Measurements from ENCODE around the gene BCKDHB.

The BCKDHB gene

GRCh38 chr6:80174900-80175572, 68.6 kb downstream of the BCKDHB start:
- TF ChIP-seq TAF1 (IDR thresholded peaks at IDR 0.05; ENCODE audit: low read depth) (no peak), CEBPB (IDR thresholded peaks at IDR 0.05) (no peak), EGR1 (IDR thresholded peaks at IDR 0.05) (no peak), ZBTB7A (IDR thresholded peaks at IDR 0.05; ENCODE audit: low read depth) (no peak), FOXM1 (IDR thresholded peaks at IDR 0.05; ENCODE audit: borderline replicate concordance, low read depth) (no peak), TEAD4 (IDR thresholded peaks at IDR 0.05) (no peak), YY1 (IDR thresholded peaks at IDR 0.05; ENCODE audit: low read depth) (no peak), CREB1 (IDR thresholded peaks at IDR 0.05; ENCODE audit: low read depth) (no peak), NFIC (IDR thresholded peaks at IDR 0.05) (no peak), REST (IDR thresholded peaks at IDR 0.05; ENCODE audit: low read depth) (no peak), TCF12 (IDR thresholded peaks at IDR 0.05; ENCODE audit: low read depth) (no peak), RAD21 (IDR thresholded peaks at IDR 0.05; ENCODE audit: low read depth) (no peak), EP300 (IDR thresholded peaks at IDR 0.05; ENCODE audit: borderline replicate concordance) (no peak)
- TF ChIP-seq, protein P1, sequence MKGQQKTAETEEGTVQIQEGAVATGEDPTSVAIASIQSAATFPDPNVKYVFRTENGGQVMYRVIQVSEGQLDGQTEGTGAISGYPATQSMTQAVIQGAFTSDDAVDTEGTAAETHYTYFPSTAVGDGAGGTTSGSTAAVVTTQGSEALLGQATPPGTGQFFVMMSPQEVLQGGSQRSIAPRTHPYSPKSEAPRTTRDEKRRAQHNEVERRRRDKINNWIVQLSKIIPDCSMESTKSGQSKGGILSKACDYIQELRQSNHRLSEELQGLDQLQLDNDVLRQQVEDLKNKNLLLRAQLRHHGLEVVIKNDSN (IDR thresholded peaks at IDR 0.05): no peak
- TF ChIP-seq, protein P2, sequence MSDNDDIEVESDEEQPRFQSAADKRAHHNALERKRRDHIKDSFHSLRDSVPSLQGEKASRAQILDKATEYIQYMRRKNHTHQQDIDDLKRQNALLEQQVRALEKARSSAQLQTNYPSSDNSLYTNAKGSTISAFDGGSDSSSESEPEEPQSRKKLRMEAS (IDR thresholded peaks at IDR 0.05): no peak

GRCh38 chr6:80179695-80180094, 73.2 kb downstream of the BCKDHB start:
- no peak for TF ChIP-seq TEAD4 (IDR thresholded peaks at IDR 0.05)
- TF ChIP-seq, protein P1 (IDR thresholded peaks at IDR 0.05): 0 out of 2 replicates have a peak, but pooled peaks have one; percentile 40

DNA sequence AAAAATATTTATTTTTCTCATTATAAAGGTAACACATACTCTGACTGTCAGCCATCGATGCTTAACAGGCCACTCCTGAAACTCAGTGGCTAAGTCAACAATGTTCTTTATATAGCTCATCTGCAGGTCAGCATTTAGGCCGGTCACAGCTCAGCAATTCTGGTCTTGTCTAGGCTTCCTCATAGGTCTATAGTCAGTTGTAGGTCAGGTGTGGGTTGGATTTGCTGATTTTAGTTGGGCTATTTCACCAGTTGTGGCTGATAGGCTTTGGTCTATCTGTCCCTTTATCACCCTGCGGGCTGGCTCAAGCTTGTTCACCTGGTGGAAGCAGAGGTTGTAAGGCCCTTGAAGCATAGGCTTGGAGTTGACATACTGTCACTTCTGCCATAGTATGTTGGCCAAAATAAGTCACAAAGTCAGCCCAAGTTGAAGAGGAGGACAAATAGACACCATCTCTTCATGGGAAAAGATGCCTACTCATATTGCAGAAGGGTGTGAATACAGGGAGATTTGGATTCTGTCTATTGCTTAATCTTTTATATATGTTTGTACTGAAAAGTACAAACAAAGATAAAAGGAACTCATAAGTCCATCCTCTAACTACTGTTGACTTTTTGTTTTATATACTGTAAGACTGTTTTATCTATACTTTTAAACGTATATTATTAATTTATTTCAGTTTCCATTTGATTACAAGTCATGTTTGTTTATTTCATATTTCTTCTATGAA, 75.0 kb downstream of the BCKDHB start:
- TF ChIP-seq FOXM1 (IDR thresholded peaks at IDR 0.05; ENCODE audit: borderline replicate concordance, low read depth): no peak
- no peak for TF ChIP-seq NFIC (IDR thresholded peaks at IDR 0.05)
- no peak for TF ChIP-seq TAF1 (IDR thresholded peaks at IDR 0.05; ENCODE audit: low read depth)
- TF ChIP-seq, protein P2 (IDR thresholded peaks at IDR 0.05): no peak
- no peak for TF ChIP-seq ZBTB7A (IDR thresholded peaks at IDR 0.05; ENCODE audit: low read depth)
- TF ChIP-seq EGR1 (IDR thresholded peaks at IDR 0.05): no peak
- no peak for TF ChIP-seq CREB1 (IDR thresholded peaks at IDR 0.05; ENCODE audit: low read depth)
- no peak for TF ChIP-seq CEBPB (IDR thresholded peaks at IDR 0.05)
- no peak for TF ChIP-seq YY1 (IDR thresholded peaks at IDR 0.05; ENCODE audit: low read depth)
- no peak for TF ChIP-seq EP300 (IDR thresholded peaks at IDR 0.05; ENCODE audit: borderline replicate concordance)
- no peak for TF ChIP-seq REST (IDR thresholded peaks at IDR 0.05; ENCODE audit: low read depth)
- TF ChIP-seq, protein P1 (IDR thresholded peaks at IDR 0.05): no peak

DNA sequence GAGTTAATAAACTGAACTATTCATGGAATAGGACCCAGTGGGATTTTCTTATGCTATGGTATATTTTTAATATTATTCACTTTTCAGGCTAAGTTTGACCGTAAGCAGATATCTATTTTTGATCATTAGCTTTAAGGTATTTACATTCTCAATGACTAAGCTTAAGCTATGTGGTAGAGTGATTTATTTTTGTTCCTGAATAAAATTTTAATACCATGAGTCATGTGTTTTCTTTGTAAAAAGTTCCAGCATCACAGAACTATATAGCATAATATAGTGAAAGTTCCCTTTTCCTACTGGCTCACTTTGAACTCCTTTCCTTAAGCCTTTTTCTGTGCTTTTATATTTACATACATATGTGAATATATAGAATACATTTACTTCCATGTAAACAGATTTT, 75.8 kb downstream of the BCKDHB start:
- TF ChIP-seq NFIC (IDR thresholded peaks at IDR 0.05): no peak
- TF ChIP-seq REST (IDR thresholded peaks at IDR 0.05; ENCODE audit: low read depth): no peak
- no peak for TF ChIP-seq TCF12 (IDR thresholded peaks at IDR 0.05; ENCODE audit: low read depth)
- no peak for TF ChIP-seq RAD21 (IDR thresholded peaks at IDR 0.05; ENCODE audit: low read depth)
- no peak for TF ChIP-seq TAF1 (IDR thresholded peaks at IDR 0.05; ENCODE audit: low read depth)
- no peak for TF ChIP-seq EGR1 (IDR thresholded peaks at IDR 0.05)
- TF ChIP-seq FOXM1 (IDR thresholded peaks at IDR 0.05; ENCODE audit: borderline replicate concordance, low read depth): no peak
- TF ChIP-seq CEBPB (IDR thresholded peaks at IDR 0.05): no peak
- no peak for TF ChIP-seq CREB1 (IDR thresholded peaks at IDR 0.05; ENCODE audit: low read depth)
- TF ChIP-seq YY1 (IDR thresholded peaks at IDR 0.05; ENCODE audit: low read depth): no peak
- TF ChIP-seq ZBTB7A (IDR thresholded peaks at IDR 0.05; ENCODE audit: low read depth): no peak

Measured in Ishikawa (cell line).